ENCODE results near the gene CCR6.

- TF ChIP-seq CTCF (IDR thresholded peaks at IDR 0.05) (no peak), POLR2A (IDR thresholded peaks at IDR 0.05) (no peak), EP300 (IDR thresholded peaks at IDR 0.05) (no peak), POLR2AphosphoS5 (IDR thresholded peaks at IDR 0.05) (no peak)
Measured at GRCh38 chr6:167118839-167119238, 4.1 kb upstream of the CCR6 start.
